ENCODE data around the gene HDGFL2. TPM values are rescaled to one million over a fixed set of nuclear protein-coding genes. Genes with fewer than 3 reads are reported as not detected.

The HDGFL2 gene
- total and polyA plus RNA-seq, 4 donors: 3.4 to 15.7 (median 14.1) TPM

- TF ChIP-seq, protein P1, sequence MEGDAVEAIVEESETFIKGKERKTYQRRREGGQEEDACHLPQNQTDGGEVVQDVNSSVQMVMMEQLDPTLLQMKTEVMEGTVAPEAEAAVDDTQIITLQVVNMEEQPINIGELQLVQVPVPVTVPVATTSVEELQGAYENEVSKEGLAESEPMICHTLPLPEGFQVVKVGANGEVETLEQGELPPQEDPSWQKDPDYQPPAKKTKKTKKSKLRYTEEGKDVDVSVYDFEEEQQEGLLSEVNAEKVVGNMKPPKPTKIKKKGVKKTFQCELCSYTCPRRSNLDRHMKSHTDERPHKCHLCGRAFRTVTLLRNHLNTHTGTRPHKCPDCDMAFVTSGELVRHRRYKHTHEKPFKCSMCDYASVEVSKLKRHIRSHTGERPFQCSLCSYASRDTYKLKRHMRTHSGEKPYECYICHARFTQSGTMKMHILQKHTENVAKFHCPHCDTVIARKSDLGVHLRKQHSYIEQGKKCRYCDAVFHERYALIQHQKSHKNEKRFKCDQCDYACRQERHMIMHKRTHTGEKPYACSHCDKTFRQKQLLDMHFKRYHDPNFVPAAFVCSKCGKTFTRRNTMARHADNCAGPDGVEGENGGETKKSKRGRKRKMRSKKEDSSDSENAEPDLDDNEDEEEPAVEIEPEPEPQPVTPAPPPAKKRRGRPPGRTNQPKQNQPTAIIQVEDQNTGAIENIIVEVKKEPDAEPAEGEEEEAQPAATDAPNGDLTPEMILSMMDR (IDR thresholded peaks at IDR 0.05; ENCODE audit: low read depth, low read length, missing input control): no peak
- TF ChIP-seq HNF4A (conservative IDR thresholded peaks at IDR 0.05) (peak in 1 of 2 donors; percentile 57), ATF3 (IDR thresholded peaks at IDR 0.05) (no peak), GABPA (IDR thresholded peaks at IDR 0.05 in 1 of 2, conservative IDR thresholded peaks at IDR 0.05 in 1 of 2) (peak; percentile 52 to 85), EGR1 (IDR thresholded peaks at IDR 0.05; ENCODE audit: low read depth in 2 of 2) (peak in 1 of 2 donors; percentile 50), NR2F2 (IDR thresholded peaks at IDR 0.05) (peak; percentile 74), HNF4G (IDR thresholded peaks at IDR 0.05) (no peak), TAF1 (conservative IDR thresholded peaks at IDR 0.05) (peak; percentile 50), JUND (IDR thresholded peaks at IDR 0.05) (peak; percentile 40 to 49), FOXA2 (IDR thresholded peaks at IDR 0.05) (peak; percentile 4), FOXA1 (IDR thresholded peaks at IDR 0.05) (no peak), RXRA (IDR thresholded peaks at IDR 0.05) (peak; percentile 87 to 93), RAD21 (IDR thresholded peaks at IDR 0.05) (peak in 1 of 2 donors; percentile 16), YY1 (IDR thresholded peaks at IDR 0.05) (peak; percentile 92), SP1 (IDR thresholded peaks at IDR 0.05) (peak; percentile 99)
- TF ChIP-seq, protein P2, sequence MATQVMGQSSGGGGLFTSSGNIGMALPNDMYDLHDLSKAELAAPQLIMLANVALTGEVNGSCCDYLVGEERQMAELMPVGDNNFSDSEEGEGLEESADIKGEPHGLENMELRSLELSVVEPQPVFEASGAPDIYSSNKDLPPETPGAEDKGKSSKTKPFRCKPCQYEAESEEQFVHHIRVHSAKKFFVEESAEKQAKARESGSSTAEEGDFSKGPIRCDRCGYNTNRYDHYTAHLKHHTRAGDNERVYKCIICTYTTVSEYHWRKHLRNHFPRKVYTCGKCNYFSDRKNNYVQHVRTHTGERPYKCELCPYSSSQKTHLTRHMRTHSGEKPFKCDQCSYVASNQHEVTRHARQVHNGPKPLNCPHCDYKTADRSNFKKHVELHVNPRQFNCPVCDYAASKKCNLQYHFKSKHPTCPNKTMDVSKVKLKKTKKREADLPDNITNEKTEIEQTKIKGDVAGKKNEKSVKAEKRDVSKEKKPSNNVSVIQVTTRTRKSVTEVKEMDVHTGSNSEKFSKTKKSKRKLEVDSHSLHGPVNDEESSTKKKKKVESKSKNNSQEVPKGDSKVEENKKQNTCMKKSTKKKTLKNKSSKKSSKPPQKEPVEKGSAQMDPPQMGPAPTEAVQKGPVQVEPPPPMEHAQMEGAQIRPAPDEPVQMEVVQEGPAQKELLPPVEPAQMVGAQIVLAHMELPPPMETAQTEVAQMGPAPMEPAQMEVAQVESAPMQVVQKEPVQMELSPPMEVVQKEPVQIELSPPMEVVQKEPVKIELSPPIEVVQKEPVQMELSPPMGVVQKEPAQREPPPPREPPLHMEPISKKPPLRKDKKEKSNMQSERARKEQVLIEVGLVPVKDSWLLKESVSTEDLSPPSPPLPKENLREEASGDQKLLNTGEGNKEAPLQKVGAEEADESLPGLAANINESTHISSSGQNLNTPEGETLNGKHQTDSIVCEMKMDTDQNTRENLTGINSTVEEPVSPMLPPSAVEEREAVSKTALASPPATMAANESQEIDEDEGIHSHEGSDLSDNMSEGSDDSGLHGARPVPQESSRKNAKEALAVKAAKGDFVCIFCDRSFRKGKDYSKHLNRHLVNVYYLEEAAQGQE (IDR thresholded peaks at IDR 0.05): peak; percentile 87
- TF ChIP-seq, protein P3, sequence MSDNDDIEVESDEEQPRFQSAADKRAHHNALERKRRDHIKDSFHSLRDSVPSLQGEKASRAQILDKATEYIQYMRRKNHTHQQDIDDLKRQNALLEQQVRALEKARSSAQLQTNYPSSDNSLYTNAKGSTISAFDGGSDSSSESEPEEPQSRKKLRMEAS (IDR thresholded peaks at IDR 0.05): no peak
- H3K27me3 ChIP-seq (ENCODE audit: control insufficient read depth in 4 of 4, insufficient read depth in 4 of 4, low read length in 3 of 4): no peaks in the 10 kb centered on the region
- 1% methylated on average over 33 of the region's 33 CpGs for WGBS
- DNase-seq (ENCODE audit: low spot score): peak; percentile 96
- H3K9me3 ChIP-seq (ENCODE audit: control insufficient read depth in 4 of 4, low read length in 3 of 4): no peaks in the 10 kb centered on the region
- peaks cover 4 to 19% (median 12%) of the 10 kb centered on the region in 4 donors for H3K4me1 ChIP-seq (ENCODE audit: control insufficient read depth in 4 of 4, insufficient read depth in 4 of 4, low read length in 3 of 4)
- H3K27ac ChIP-seq (ENCODE audit: low read depth in 1 of 2, low read length in 2 of 2): peak overlapping the region; percentile 77 to 85
- H3K4me3 ChIP-seq (ENCODE audit: low read depth in 1 of 3, low read length in 3 of 3): peak overlapping the region; percentile 69 to 96 (median 71)
- H3K9ac ChIP-seq (ENCODE audit: low read depth in 1 of 2, low read length in 2 of 2): peak overlapping the region; percentile 39 to 59
- peaks cover 0 to 5% (median 3%) of the 10 kb centered on the region in 4 donors for H3K36me3 ChIP-seq (ENCODE audit: control insufficient read depth in 4 of 4, insufficient read depth in 3 of 4, low read depth in 1 of 4, low read length in 3 of 4)
These were observed 509 bp upstream of the HDGFL2 start for GRCh38 chr19:4471403-4472173.

Measured in liver (tissue), 9 donors.